Measurements from ENCODE around the gene DIO3.
"Not testable (repeated sequence)": the region's sequence is repeated elsewhere in the genome, so short reads cannot be mapped to it uniquely, and the experiment has no call there.

Gene DIO3

GRCh38 chr14:101543814-101544213, 17.5 kb upstream of the DIO3 start:
- no peak for DNase-seq (ENCODE audit: low read depth)

GRCh38 chr14:101544550-101544949, 16.7 kb upstream of the DIO3 start:
- DNase-seq (ENCODE audit: low read depth): no peak

DNA sequence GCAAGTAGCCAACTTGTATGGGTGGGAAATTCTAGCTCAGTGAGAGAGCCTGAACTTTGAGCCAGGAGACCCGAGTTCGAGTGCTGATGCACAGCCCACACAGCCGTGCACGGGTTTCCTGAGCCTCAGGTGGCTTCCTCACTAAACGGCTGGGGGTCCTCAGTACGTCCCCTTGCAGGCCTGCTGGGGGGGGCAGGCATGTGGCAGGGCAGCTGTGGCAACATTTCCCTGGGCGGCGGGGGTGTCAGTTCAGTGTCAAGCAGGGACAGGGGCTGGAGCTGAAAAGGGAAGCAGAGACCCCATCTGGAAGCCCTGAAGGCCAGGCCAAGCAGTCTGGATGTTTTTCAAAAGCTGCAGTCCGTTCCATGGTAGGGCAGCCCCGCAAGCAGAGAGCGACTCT, 14.6 kb upstream of the DIO3 start:
- no peak for DNase-seq (ENCODE audit: low read depth)

DNA sequence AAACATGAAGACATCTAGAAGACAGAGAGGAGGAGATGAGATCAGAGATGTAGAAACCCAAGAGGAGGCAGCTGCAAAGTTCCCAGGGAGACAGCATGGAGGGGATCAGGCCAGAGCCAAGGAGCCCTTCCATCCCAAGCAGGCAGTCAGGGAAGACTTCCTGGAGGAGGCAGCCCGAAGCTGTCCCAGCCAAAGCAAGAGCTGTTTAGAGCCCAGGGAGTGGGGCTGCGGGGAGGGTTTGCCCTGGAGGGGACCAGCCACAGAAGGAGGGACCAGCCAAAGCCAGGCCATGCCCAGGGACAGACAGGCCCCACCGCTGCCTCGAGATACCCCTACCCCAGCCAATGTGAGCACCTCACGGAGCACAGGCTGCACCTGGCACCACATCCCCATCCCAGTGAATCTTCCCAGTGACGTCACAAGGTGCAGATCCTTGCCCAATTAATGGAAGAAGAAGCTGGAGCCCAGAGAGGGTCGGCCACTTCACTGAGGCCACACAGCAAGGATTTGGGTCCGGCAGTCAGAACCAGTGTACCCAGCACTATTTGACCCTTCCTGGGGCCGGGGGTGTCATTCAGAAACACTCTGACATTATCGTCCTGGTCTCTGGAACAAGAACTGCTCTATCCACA, 14.1 kb upstream of the DIO3 start:
- no peak for DNase-seq (ENCODE audit: low read depth)

- DNase-seq (ENCODE audit: low read depth): no peak
These were observed 13.2 kb upstream of the DIO3 start for GRCh38 chr14:101547961-101548669.

DNA sequence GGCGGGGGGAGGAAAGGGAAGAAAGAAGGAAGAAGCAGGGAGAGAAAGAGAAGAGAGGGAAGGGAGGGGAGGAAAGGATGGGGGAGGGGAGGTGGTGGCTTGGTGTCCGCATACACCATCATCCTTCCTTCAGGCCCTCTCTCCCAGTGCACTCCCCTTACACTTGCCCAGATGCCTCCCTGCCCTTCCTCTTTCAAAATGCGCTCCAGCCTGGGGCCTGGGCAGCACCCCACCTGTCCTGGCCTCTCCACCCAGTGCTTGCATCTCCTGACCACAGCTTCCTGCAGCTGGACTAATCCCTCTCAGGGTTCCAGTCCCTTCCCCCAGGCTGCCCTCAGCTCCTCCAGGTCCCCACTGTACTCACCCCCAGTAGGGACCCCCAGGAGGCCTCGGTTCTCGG, 12.6 kb upstream of the DIO3 start:
- no peak for DNase-seq (ENCODE audit: low read depth)

- DNase-seq (ENCODE audit: low read depth): no peak
These were observed 12.1 kb upstream of the DIO3 start for GRCh38 chr14:101549154-101549553.

- DNase-seq (ENCODE audit: low read depth): not testable (repeated sequence)
These were observed 10.9 kb upstream of the DIO3 start for GRCh38 chr14:101550202-101550912.

- no peak for DNase-seq (ENCODE audit: low read depth)
These were observed 9.3 kb upstream of the DIO3 start for GRCh38 chr14:101551729-101552595.

GRCh38 chr14:101552786-101553231, 8.5 kb upstream of the DIO3 start:
- no peak for DNase-seq (ENCODE audit: low read depth)

GRCh38 chr14:101553393-101553792, 7.9 kb upstream of the DIO3 start:
- DNase-seq (ENCODE audit: low read depth): no peak

- no peak for DNase-seq (ENCODE audit: low read depth)
These were observed 7.4 kb upstream of the DIO3 start for GRCh38 chr14:101553931-101554330.

GRCh38 chr14:101554991-101555668, 6.2 kb upstream of the DIO3 start:
- DNase-seq (ENCODE audit: low read depth): no peak

DNA sequence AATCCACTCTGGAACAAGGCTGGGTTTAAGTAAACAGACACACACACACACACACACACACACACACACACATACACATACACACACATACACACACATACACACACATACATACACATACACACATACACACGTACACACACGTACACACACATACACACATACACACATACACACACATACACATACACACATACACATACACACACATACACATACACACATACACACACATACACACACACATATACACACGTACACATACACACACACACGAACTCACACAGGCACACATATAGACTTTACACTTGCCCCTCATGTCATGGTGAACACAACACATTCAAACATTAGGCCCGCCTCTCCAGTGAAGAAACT, 5.6 kb upstream of the DIO3 start:
- DNase-seq (ENCODE audit: low read depth): not testable (repeated sequence)

GRCh38 chr14:101556131-101556530, 5.2 kb upstream of the DIO3 start:
- DNase-seq (ENCODE audit: low read depth): no peak

DNA sequence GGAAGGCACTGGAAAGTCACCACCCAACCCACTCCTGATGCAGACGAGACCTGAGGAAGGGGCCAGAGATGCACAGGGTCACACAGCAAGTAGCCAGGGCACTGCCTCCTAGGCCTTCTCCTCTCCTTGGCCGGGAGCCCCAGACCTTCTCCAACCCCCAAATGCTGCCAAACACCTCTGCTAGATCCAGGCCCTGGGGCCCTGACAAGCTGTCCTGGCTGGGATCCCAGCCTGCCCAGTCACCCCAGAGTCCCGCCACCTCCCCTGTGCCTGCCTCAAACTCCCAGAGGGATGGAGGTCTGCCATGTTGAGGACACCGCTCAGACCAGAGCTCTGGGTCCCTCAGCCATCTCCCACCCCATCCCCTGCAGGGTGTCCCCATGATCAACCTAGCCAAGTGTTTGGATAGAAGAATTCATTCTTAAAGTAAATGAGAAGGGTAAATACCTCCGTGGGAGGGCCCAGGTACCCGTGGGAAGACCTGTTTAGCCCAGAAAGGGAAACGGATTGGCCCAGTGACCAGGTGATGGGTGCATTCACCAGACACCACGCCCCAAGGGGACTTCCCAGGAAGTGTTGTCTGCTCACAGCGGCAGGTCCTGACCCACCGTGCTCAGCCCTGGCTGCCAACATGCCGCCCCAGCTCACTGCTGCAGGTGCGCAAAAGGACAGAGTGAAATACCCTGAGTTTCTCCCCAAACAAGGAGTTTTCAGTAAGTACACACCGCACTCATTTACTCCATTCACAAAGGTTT, 4.6 kb upstream of the DIO3 start:
- DNase-seq (ENCODE audit: low read depth): no peak

DNA sequence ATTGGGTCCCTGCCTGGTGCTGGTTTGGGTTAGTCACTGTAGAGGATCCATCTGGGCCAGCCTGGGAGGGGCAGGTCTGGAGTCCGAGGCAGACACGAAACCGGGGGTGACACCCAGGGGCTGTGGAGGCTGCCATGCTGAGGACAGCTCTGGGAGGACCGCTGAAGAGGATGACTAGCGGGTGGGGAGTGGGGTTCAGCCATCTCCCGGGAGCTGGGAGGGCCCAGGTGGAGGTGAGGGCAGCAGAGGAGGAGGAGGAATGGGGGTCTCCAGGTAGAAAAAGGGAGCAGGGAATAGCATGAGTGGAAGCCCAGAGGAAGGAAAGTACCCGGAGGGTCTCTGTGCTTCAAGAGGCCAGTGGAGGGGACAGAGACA, 4.0 kb upstream of the DIO3 start:
- no peak for DNase-seq (ENCODE audit: low read depth)

DNA sequence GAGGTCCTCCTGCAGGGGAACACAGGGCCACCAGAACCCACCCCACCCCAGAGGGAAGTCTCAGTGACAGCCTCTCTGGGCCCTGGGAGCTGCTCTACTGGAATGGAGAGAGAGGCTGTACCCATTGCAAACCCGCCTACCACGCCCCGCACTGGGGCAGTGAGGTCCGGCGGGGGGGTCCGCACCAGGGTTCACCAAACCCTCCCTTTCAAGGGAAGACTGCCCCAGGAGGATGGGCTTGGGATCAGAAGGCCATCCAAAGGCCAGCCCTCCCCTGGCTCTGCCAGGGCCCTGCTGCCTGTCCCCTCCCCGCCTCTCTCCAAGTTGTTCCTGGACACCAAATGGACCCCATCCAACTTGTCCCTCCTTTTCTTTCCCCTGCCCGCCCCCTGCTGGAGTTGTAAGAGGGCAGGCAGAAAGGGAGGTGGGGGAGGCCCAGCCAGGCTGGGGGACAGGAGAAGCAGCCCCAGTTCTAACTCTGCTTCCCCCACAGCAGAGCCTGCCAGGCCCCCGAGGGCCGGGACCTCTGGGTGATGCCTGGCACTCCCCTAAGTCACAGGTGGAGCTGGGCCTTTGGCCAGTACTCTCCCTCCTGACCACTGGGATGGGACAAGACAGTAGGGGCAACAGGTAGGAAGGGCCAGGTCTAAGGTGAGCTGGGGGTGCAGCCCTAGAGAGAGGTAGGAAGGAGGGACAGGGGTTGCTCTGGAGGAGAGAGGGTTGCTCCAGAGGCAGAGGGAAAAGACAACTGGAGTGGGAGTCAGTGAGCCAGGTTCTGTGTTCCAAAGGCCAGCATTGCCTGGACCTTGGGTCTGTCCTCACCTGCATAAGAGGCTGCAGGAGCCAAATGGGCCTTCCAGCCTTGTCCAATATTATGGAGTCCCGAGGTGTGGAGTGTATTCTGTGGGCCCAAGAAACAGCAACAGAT, 3.2 kb upstream of the DIO3 start:
- DNase-seq (ENCODE audit: low read depth): no peak

DNA sequence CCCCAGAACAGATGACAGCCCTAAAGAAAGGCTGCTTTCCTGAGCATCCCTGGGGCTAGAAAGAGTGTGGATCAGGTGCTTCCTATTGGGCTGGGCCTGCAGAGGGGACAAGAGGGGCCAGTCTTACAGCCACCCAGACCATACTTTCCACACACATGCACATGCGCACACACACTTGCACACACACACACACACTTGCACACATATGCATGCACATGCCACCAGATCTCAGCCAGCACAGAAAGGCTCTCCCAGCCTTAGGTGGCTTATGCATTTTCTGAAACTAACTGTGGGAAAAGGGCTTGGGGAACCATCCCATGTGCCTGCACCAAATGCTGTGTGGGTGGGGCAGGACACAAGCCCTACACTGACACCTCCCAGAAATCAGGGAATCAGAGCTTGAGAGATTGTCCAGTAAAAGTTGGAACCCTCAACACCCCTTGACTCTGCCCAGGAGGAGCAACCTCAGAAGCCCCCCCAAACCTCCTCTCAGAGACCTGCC, 2.5 kb upstream of the DIO3 start:
- DNase-seq (ENCODE audit: low read depth): no peak

DNA sequence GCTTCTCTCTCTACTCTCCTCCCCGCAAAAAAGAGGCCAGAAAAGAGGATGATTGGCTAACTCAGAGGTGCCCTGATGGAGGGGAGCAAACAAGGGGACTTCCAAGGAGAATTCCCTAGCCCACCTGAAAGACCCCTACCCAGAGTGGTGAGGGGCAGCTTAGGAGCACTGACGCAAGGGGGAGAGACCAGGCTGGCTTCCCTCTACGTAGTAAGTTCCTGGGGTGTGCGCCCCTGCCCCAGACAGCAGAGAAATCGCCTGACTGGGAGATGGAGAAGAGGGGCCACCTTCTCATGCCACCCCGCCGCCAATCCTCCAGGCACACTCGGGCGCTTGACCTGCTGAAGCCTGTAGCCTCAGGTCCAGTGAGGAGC, 2.1 kb upstream of the DIO3 start:
- DNase-seq (ENCODE audit: low read depth): no peak
